Stomach (tissue), 9 donors: ENCODE results near the gene PTAR1. TPM values are rescaled to one million over a fixed set of nuclear protein-coding genes. Genes with fewer than 3 reads are reported as not detected.

Experiments
- DNase-seq, 2 donors: peaks; one replicate each; pipeline versions ENCODE4 v3.0.0 to v3.0.0-alpha.2; 2013 to 2019
- H3K27ac ChIP-seq, 5 donors: fragments of 200-600 bp in 4 of 5; sonication (generic) in 4 of 5; one replicate each; pipeline ENCODE4 v1.5.1; 2013 to 2019; ENCODE audit warnings: mild to moderate bottlenecking in 1 of 5, moderate library complexity in 1 of 5
- H3K27me3 ChIP-seq, 3 donors: fragments of 200-600 bp; sonication (generic); one replicate each; pipeline ENCODE4 v1.5.1; 2017 to 2019; ENCODE audit warnings: mixed run types in 1 of 3
- H3K36me3 ChIP-seq, 4 donors: fragments of 200-600 bp; sonication (generic); 1 replicate in 3 of 4; 2 replicates in 1 of 4; pipeline ENCODE4 v1.5.1; 2016 to 2019
- H3K4me1 ChIP-seq, 4 donors: fragments of 200-600 bp; sonication (generic); one replicate each; pipeline ENCODE4 v1.5.1; 2016 to 2019
- H3K4me3 ChIP-seq, 4 donors: fragments of 200-600 bp; sonication (generic) in 3 of 4; one replicate each; pipeline ENCODE4 v1.5.1; 2016 to 2019; ENCODE audit warnings: mild to moderate bottlenecking in 1 of 4
- H3K9me3 ChIP-seq, 4 donors: fragments of 200-600 bp; sonication (generic); one replicate each; pipeline ENCODE4 v1.5.1; 2016 to 2019
- CTCF ChIP-seq, 7 experiments: fragments of 450-650 bp in 4 of 7; fragments of 200-600 bp in 3 of 7; sonication (generic) in 3 of 7; IDR thresholded peaks; one replicate each; pipeline ENCODE4 v1.5.1; 2016 to 2019; ENCODE audit warnings: antibody characterized with exemption in 7 of 7, control low read depth in 2 of 7, mild to moderate bottlenecking in 1 of 7
- EP300 ChIP-seq: sonication (generic); formaldehyde crosslinking; IDR thresholded peaks from one replicate; pipeline ENCODE4 v1.6.1; 2017; ENCODE audit warnings: antibody characterized with exemption
- POLR2A ChIP-seq, 4 donors: fragments of 450-650 bp; IDR thresholded peaks; one replicate each; pipeline ENCODE4 v1.6.1; 2016; ENCODE audit warnings: antibody characterized with exemption in 4 of 4, control low read depth in 2 of 4, mild to moderate bottlenecking in 1 of 4, moderate library complexity in 1 of 4
- POLR2AphosphoS5 ChIP-seq, 3 donors: sonication (generic); formaldehyde crosslinking; IDR thresholded peaks; one replicate each; pipeline ENCODE4 v1.6.1; 2016; ENCODE audit warnings: antibody characterized with exemption in 3 of 3
- WGBS, 5 donors: extraction: QIAGEN DNeasy Blood & Tissue Kit in 3 of 5; methylation state at CpG; one replicate each; pipeline versions ENCODE4 v1.1.5 to v1.1.7; 2013 to 2018; 5-methylcytosine and 5-hydroxymethylcytosine counted together
- intact Hi-C: fragments of 100-400 bp; cut with DNase I; formaldehyde crosslinking; loops from one replicate; pipeline ENCODE4 v1.15.1; 2023; ENCODE audit warnings: low total_unique reads
- polyA plus RNA-seq, 3 donors: library from polyadenylated mRNA; stranded (reverse); fragments of 200-250 nt; gene quantifications; one replicate each; pipeline ENCODE4 v1.2.3, GENCODE V29; 2013
- total RNA-seq, 5 donors: library from RNA; depleted of rRNA; stranded (reverse); fragments of >200 nt; gene quantifications; one replicate each; pipeline versions ENCODE4 v1.1.0 to v1.2.3, GENCODE V29; 2014 to 2016
- donor health status: healthy with polysubstance abuse.
- donor health status: Bipolar disorder and iron deficiency.
- donor health status: healthy.

The PTAR1 gene
- total and polyA plus RNA-seq, 8 donors, result 4.5 to 124 (median 13.8) TPM

DNA sequence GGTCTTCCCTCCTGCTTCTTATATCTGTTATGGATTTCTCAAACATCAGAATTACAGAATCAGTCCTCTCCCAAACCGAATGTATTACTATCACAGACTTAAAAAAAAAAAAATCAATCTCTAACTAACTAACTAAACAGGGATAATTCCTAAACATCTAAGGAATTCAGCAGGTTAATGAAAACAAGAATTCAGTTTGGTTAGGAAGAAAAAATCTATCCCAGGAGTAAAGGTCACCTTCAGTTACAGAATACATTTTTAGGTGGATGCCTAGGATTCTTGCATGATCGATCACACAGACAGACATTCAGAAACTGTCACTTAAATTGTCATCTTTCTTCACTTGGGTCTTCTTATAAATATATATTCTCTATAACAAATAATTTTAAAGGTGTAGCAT is 11.5 kb downstream of the PTAR1 start:
- H3K4me3 ChIP-seq, result no peak overlapping the region
- intact Hi-C loops, result no loop called here
- H3K27me3 ChIP-seq, result no peaks in the 10 kb centered on the region
- no peak overlapping the region for H3K27ac ChIP-seq
- H3K4me1 ChIP-seq, result peaks cover 0 to 48% (median 22%) of the 10 kb centered on the region in 4 donors
- no peak for DNase-seq
- 65 to 73% (median 72%) methylated on average over 2 of the region's 2 CpGs for WGBS, 5 donors
- TF ChIP-seq CTCF (IDR thresholded peaks at IDR 0.05) (no peak), EP300 (no peak), POLR2AphosphoS5 (IDR thresholded peaks at IDR 0.05) (no peak), POLR2A (IDR thresholded peaks at IDR 0.05) (no peak)
- H3K36me3 ChIP-seq, result peaks cover 0 to 39% (median 26%) of the 10 kb centered on the region in 4 donors
- H3K9me3 ChIP-seq, result no peaks in the 10 kb centered on the region

DNA sequence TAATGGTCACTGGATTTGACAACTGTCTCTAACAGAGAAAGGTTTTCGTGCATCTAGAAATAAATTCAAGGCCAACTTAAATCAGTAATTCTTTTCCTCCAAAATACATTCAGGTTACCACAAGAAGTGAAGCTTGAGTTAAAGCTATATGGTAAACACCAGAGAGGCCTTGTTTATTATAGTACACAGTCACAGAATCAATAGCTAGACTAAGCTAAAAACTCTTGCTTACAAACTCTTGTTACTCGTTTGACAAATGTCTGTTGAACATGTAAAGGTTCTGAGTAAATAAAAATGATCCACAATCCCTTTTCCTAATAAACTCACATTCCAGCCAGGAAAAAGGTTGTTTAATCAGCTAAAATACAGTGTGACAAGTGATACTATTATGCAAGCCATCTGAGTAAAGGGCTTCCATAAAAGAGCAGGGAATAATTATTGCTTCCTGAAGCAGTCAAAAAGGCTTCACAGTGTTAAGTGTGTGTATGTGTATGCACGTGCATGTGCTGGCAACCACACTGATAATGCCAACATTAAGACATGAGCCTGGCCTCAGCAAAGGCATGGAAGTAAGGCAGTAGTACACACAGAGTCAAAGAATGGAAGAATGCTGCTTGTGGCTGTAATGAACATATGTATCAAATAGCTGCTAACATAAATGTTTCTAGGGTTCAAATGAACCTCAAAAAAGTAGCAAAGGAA is 12.8 kb downstream of the PTAR1 start:
- Histone ChIP-seq H3K27ac (no peak overlapping the region), H3K9me3 (no peaks in the 10 kb centered on the region), H3K4me1 (peaks cover 0 to 39% (median 22%) of the 10 kb centered on the region in 4 donors), H3K27me3 (no peaks in the 10 kb centered on the region), H3K4me3 (no peak overlapping the region), H3K36me3 (peaks cover 0 to 39% (median 26%) of the 10 kb centered on the region in 4 donors)
- DNase-seq, result no peak
- TF ChIP-seq EP300 (no peak), CTCF (IDR thresholded peaks at IDR 0.05) (no peak), POLR2AphosphoS5 (IDR thresholded peaks at IDR 0.05) (no peak), POLR2A (IDR thresholded peaks at IDR 0.05) (no peak)
- intact Hi-C loops, result no loop called here
- WGBS, 5 donors, result 39 to 49% (median 42%) methylated on average over 3 of the region's 3 CpGs

DNA sequence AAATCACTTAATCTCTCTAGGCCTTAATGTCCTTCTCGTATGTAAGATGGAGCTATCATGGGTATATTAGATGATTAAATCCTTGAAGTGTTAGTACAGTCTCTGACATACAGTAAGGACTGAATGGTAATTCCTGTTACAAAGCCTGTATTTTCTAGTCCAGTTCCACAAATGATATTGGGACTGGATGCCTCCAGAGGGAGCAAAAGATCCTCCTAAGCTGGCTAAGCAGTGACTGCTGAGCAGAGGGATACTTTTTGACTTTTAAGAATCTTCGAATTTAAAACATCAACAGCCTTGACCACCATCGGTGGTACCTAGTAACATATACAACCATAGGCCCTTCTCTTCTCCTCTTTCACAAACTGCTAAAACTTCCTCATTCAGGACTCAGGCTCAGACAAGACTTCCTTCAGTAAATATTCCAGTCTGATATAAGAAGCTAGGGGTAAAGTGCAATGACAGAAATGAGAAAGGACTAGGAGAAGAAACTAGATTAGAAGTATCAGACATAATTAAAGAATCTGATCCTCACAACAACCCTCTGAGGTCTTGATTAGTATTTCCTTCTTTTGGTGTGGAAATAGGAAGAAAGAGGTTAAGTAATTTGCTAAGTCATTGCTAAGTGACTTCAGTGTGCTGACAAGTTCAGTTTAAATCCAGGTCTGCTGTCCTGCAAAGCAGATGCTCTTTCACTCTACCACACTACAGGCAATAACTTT is 13.9 kb downstream of the PTAR1 start:
- peaks cover 0 to 31% (median 18%) of the 10 kb centered on the region in 4 donors for H3K4me1 ChIP-seq
- peak in 1 of 2 donors; percentile 8 for DNase-seq
- no peak overlapping the region for H3K4me3 ChIP-seq
- peak overlapping the region in 1 of 5 donors; percentile 38 for H3K27ac ChIP-seq
- WGBS, 5 donors, result 47 to 55% (median 52%) methylated on average over 3 of the region's 3 CpGs
- no peaks in the 10 kb centered on the region for H3K9me3 ChIP-seq
- H3K36me3 ChIP-seq, result peaks cover 0 to 47% (median 28%) of the 10 kb centered on the region in 4 donors
- no peak for TF ChIP-seq POLR2A (IDR thresholded peaks at IDR 0.05)
- TF ChIP-seq EP300, result no peak
- TF ChIP-seq POLR2AphosphoS5 (IDR thresholded peaks at IDR 0.05), result no peak
- TF ChIP-seq CTCF (IDR thresholded peaks at IDR 0.05), result no peak
- H3K27me3 ChIP-seq, result no peaks in the 10 kb centered on the region
- intact Hi-C loops, result no loop called here

- intact Hi-C loops, result no loop called here
These were observed 15.0 kb downstream of the PTAR1 start for GRCh38 chr9:69744688-69745380.

More at GRCh38 chr9:69744688-69745380, 15.0 kb downstream of the PTAR1 start:
- Histone ChIP-seq H3K27me3 (no peaks in the 10 kb centered on the region), H3K36me3 (peaks cover 0 to 53% (median 32%) of the 10 kb centered on the region in 4 donors), H3K4me3 (no peak overlapping the region), H3K27ac (no peak overlapping the region), H3K4me1 (peaks cover 0 to 29% (median 14%) of the 10 kb centered on the region in 4 donors), H3K9me3 (no peaks in the 10 kb centered on the region)
- WGBS, 5 donors, result 93 to 99% (median 97%) methylated on average over 4 of the region's 4 CpGs
- DNase-seq, result no peak
- TF ChIP-seq POLR2AphosphoS5 (IDR thresholded peaks at IDR 0.05), result no peak
